ENCODE measurements around the gene URB1.

URB1 gene

DNA sequence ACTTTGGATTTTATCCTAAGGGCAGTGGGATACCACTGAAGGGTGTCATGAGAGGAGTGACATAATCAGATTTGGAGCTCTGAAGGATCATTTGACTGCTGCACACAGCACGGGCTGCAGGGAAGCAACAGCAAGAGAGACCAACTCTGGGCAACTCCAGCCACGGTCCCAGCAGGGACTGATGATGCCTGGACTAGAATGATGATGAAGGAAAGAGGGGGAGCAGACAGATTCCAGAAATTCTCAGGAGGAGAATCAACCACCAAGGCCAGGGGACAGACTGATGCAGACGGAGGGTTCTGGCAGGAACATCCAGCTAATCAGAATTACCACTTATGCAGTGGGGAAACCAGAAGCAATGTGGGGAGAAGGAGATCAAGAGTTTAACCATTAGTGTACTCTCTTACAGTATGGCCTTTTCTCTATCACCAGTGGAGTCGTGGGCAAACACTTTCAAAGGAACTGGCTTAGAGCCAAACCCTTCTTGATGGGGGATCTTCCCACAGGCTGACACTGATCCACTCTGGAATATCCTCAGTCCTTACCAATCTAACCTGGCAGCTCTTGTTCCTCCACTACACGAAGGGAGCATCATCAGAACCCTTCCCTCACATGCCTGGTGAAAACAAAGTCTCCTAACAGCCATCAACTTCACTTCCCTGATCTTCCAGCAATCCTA lies 3.3 kb downstream of the URB1 start:
- TF ChIP-seq YY1 (IDR thresholded peaks at IDR 0.05; ENCODE audit: insufficient read depth, insufficient read length), result no peak
- TF ChIP-seq ZNF274 (IDR thresholded peaks at IDR 0.05; ENCODE audit: low read depth, low read length), result no peak
- no peak for TF ChIP-seq SUZ12 (IDR thresholded peaks at IDR 0.05; ENCODE audit: extremely low read depth, insufficient read depth, insufficient read length)
- Histone ChIP-seq H3K9ac (ENCODE audit: insufficient read length, low read depth) (no peak overlapping the region), H3K27me3 (ENCODE audit: insufficient read depth, insufficient read length) (no peaks in the 10 kb centered on the region), H3K4me3 (ENCODE audit: insufficient read length, low read depth) (no peak overlapping the region), H3K4me1 (ENCODE audit: insufficient read depth, insufficient read length) (peaks cover 6% of the 10 kb centered on the region), H3K9me3 (ENCODE audit: insufficient read depth, low read length) (no peaks in the 10 kb centered on the region), H3K36me3 (ENCODE audit: insufficient read depth, insufficient read length, low read length) (peaks cover 55% of the 10 kb centered on the region)
- no peak for DNase-seq (ENCODE audit: low read depth, low spot score)

GRCh38 chr21:32388306-32388705 lies 4.5 kb downstream of the URB1 start:
- H3K9me3 ChIP-seq (ENCODE audit: insufficient read depth, low read length), result no peaks in the 10 kb centered on the region
- H3K27me3 ChIP-seq (ENCODE audit: insufficient read depth, insufficient read length), result no peaks in the 10 kb centered on the region
- no peak for TF ChIP-seq SUZ12 (IDR thresholded peaks at IDR 0.05; ENCODE audit: extremely low read depth, insufficient read depth, insufficient read length)
- no peak for TF ChIP-seq ZNF274 (IDR thresholded peaks at IDR 0.05; ENCODE audit: low read depth, low read length)
- no peak for TF ChIP-seq YY1 (IDR thresholded peaks at IDR 0.05; ENCODE audit: insufficient read depth, insufficient read length)
- DNase-seq (ENCODE audit: low read depth, low spot score), result no peak
- H3K4me1 ChIP-seq (ENCODE audit: insufficient read depth, insufficient read length), result peaks cover 6% of the 10 kb centered on the region
- peaks cover 67% of the 10 kb centered on the region for H3K36me3 ChIP-seq (ENCODE audit: insufficient read depth, insufficient read length, low read length)
- H3K4me3 ChIP-seq (ENCODE audit: insufficient read length, low read depth), result no peak overlapping the region
- H3K9ac ChIP-seq (ENCODE audit: insufficient read length, low read depth), result peak overlapping the region; percentile 3

DNA sequence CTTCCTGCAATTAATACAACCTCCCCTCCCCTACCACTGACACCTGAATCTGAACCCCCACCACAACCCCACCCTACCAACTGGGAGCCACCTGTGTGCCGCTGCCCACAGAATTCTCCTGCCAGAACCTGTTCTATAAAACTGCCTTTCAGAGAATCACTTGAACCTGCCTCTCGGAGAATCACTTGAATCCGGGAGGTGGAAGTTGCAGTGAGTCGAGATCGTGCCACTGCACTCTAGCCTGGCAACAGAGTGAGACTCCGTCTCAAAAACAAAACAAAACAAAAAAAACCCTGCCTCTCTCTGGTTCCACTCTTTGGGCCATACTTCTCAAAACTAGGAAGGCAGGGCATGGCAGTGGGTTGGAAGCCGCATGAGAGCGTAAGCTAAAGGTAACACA lies 5.7 kb downstream of the URB1 start:
- Histone ChIP-seq H3K9ac (ENCODE audit: insufficient read length, low read depth) (no peak overlapping the region), H3K27me3 (ENCODE audit: insufficient read depth, insufficient read length) (no peaks in the 10 kb centered on the region), H3K36me3 (ENCODE audit: insufficient read depth, insufficient read length, low read length) (peaks cover 79% of the 10 kb centered on the region), H3K9me3 (ENCODE audit: insufficient read depth, low read length) (no peaks in the 10 kb centered on the region), H3K4me1 (ENCODE audit: insufficient read depth, insufficient read length) (peaks cover 6% of the 10 kb centered on the region), H3K4me3 (ENCODE audit: insufficient read length, low read depth) (no peak overlapping the region)
- no peak for DNase-seq (ENCODE audit: low read depth, low spot score)
- TF ChIP-seq ZNF274 (IDR thresholded peaks at IDR 0.05; ENCODE audit: low read depth, low read length), result no peak

DNA sequence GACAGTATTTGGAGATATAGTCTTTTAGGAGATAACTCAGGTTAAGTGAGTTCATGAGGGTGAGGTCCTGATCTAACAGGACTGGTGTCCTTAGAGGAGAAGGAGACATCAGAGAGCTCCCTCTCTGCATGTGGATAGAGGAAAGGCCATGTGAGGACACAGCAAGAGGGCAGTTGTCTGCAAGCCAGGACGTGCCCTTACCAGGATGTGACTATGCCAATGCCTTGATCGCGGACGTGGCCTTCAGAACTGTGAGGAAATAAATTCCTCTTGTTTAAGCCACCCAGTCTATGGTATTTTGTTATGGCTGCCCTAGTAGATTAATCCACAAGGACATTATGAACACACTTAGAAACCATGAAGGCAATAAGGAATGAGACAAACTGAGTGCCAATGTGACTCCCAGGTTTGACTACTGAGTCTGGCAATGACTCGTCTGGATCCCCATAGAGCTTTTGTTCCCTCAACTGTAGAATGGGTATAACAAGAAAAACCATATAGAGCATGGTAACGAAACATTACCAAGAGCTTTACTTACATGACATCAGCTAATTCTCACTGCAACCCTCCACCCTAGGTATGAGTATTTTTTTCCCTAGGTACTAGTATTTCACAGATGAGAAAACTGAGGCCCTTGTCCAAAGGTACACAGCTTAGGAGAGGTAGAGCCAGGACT lies 6.5 kb downstream of the URB1 start:
- Histone ChIP-seq H3K9ac (ENCODE audit: insufficient read length, low read depth) (no peak overlapping the region), H3K4me1 (ENCODE audit: insufficient read depth, insufficient read length) (peaks cover 6% of the 10 kb centered on the region), H3K9me3 (ENCODE audit: insufficient read depth, low read length) (no peaks in the 10 kb centered on the region), H3K27me3 (ENCODE audit: insufficient read depth, insufficient read length) (no peaks in the 10 kb centered on the region), H3K4me3 (ENCODE audit: insufficient read length, low read depth) (no peak overlapping the region), H3K36me3 (ENCODE audit: insufficient read depth, insufficient read length, low read length) (peaks cover 80% of the 10 kb centered on the region)
- no peak for DNase-seq (ENCODE audit: low read depth, low spot score)
- TF ChIP-seq YY1 (IDR thresholded peaks at IDR 0.05; ENCODE audit: insufficient read depth, insufficient read length) (no peak), ZNF274 (IDR thresholded peaks at IDR 0.05; ENCODE audit: low read depth, low read length) (no peak), SUZ12 (IDR thresholded peaks at IDR 0.05; ENCODE audit: extremely low read depth, insufficient read depth, insufficient read length) (no peak)

- DNase-seq (ENCODE audit: low read depth, low spot score), result no peak
- peaks cover 2% of the 10 kb centered on the region for H3K4me1 ChIP-seq (ENCODE audit: insufficient read depth, insufficient read length)
- H3K4me3 ChIP-seq (ENCODE audit: insufficient read length, low read depth), result no peak overlapping the region
- H3K9ac ChIP-seq (ENCODE audit: insufficient read length, low read depth), result no peak overlapping the region
- H3K27me3 ChIP-seq (ENCODE audit: insufficient read depth, insufficient read length), result no peaks in the 10 kb centered on the region
- no peak for TF ChIP-seq YY1 (IDR thresholded peaks at IDR 0.05; ENCODE audit: insufficient read depth, insufficient read length)
- no peak for TF ChIP-seq SUZ12 (IDR thresholded peaks at IDR 0.05; ENCODE audit: extremely low read depth, insufficient read depth, insufficient read length)
- no peak for TF ChIP-seq ZNF274 (IDR thresholded peaks at IDR 0.05; ENCODE audit: low read depth, low read length)
- peaks cover 90% of the 10 kb centered on the region for H3K36me3 ChIP-seq (ENCODE audit: insufficient read depth, insufficient read length, low read length)
- H3K9me3 ChIP-seq (ENCODE audit: insufficient read depth, low read length), result no peaks in the 10 kb centered on the region
Measured at GRCh38 chr21:32383812-32384211, 9.0 kb downstream of the URB1 start.

DNA sequence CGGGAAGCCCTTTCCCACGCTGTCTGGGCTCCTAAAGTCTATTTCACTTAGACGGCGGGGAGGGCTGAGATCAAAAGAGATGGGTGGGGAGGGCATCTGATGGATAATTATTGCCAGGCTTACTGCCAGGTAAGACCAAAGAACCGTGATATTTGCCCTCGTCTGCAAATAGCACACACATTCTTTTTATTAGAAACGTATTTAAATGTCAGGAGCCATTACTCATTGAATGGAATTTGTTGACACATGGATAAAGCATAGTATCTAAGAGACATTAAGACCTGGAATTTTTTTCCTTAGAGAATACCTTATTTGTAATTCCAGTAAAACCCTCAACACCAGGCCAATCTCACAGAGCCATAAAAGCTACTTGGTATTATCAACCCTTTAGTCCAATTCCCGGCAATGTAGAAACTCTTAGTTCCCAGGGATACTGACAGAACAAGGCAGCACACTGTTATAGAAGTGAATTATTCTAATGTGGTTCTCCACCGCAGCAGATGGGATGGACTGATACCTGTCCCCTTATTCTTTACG lies 10.6 kb downstream of the URB1 start:
- no peak for TF ChIP-seq YY1 (IDR thresholded peaks at IDR 0.05; ENCODE audit: insufficient read depth, insufficient read length)
- Histone ChIP-seq H3K4me1 (ENCODE audit: insufficient read depth, insufficient read length) (no peaks in the 10 kb centered on the region), H3K9ac (ENCODE audit: insufficient read length, low read depth) (no peak overlapping the region), H3K36me3 (ENCODE audit: insufficient read depth, insufficient read length, low read length) (peaks cover 93% of the 10 kb centered on the region), H3K9me3 (ENCODE audit: insufficient read depth, low read length) (no peaks in the 10 kb centered on the region), H3K4me3 (ENCODE audit: insufficient read length, low read depth) (no peak overlapping the region), H3K27me3 (ENCODE audit: insufficient read depth, insufficient read length) (no peaks in the 10 kb centered on the region)
- DNase-seq (ENCODE audit: low read depth, low spot score), result no peak

DNA sequence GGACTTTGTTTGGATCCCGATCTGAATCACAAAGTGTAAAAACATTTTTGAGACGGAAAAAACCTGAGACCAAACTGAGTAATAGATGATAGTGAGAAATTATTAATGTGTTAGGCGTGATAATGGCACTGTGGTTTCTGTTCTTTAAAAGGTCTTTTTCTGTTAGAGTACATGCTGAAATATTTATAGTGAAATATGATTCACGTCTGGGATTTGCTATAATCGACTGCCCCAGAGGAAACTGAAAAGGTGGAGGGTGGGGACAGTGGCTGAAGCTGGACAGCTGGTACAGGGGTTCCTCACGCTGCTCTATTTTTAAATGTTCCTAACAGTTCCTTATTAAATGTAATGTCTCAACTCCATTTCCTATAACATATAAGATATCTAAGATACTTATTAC lies 11.2 kb downstream of the URB1 start:
- H3K9me3 ChIP-seq (ENCODE audit: insufficient read depth, low read length), result no peaks in the 10 kb centered on the region
- TF ChIP-seq ZNF274 (IDR thresholded peaks at IDR 0.05; ENCODE audit: low read depth, low read length) (no peak), SUZ12 (IDR thresholded peaks at IDR 0.05; ENCODE audit: extremely low read depth, insufficient read depth, insufficient read length) (no peak), YY1 (IDR thresholded peaks at IDR 0.05; ENCODE audit: insufficient read depth, insufficient read length) (no peak)
- peaks cover 95% of the 10 kb centered on the region for H3K36me3 ChIP-seq (ENCODE audit: insufficient read depth, insufficient read length, low read length)
- no peak overlapping the region for H3K4me3 ChIP-seq (ENCODE audit: insufficient read length, low read depth)
- DNase-seq (ENCODE audit: low read depth, low spot score), result no peak
- H3K9ac ChIP-seq (ENCODE audit: insufficient read length, low read depth), result no peak overlapping the region
- H3K27me3 ChIP-seq (ENCODE audit: insufficient read depth, insufficient read length), result no peaks in the 10 kb centered on the region
- no peaks in the 10 kb centered on the region for H3K4me1 ChIP-seq (ENCODE audit: insufficient read depth, insufficient read length)

All from NT2/D1 (cell line).